GM23338 (cell line): ENCODE measurements around the gene ATOH8. TPM values are rescaled to one million over a fixed set of nuclear protein-coding genes. Genes with fewer than 3 reads are reported as not detected.

Experiments used
- ATAC-seq: fragments of 200-7000 bp; cut with Tn5 transposase; 3 replicates; pipeline ENCODE4 v1.9.1; 2020
- DNase-seq: peaks from one replicate; pipeline ENCODE4 v3.0.0-alpha.2; 2015; ENCODE audit warnings: low spot score
- H2AFZ ChIP-seq: fragments of 200-600 bp; sonication (generic); 2 replicates; pipeline ENCODE4 v1.8.0; 2016; ENCODE audit warnings: antibody characterized with exemption, mild to moderate bottlenecking, moderate library complexity
- H3F3A ChIP-seq: fragments of 200-600 bp; sonication (generic); replicated peaks from 2 replicates; pipeline ENCODE4 v1.8.0; 2017; ENCODE audit warnings: antibody characterized with exemption, mixed run types, low read depth
- H3K27ac ChIP-seq: fragments of 200-600 bp; sonication (generic); 2 replicates; pipeline ENCODE4 v1.6.1; 2016; ENCODE audit warnings: low read depth
- H3K27me3 ChIP-seq: fragments of 200-600 bp; sonication (generic); 2 replicates; pipeline ENCODE4 v1.8.0; 2016; ENCODE audit warnings: mild to moderate bottlenecking, mixed run types, moderate library complexity; ENCODE audit not compliant: insufficient read depth
- H3K36me3 ChIP-seq: fragments of 200-600 bp; sonication (generic); 2 replicates; pipeline ENCODE4 v1.8.0; 2016; ENCODE audit warnings: mild to moderate bottlenecking; ENCODE audit not compliant: insufficient read depth
- H3K4me1 ChIP-seq: fragments of 200-600 bp; sonication (generic); 2 replicates; pipeline ENCODE4 v1.8.0; 2016; ENCODE audit warnings: mild to moderate bottlenecking, moderate library complexity; ENCODE audit not compliant: insufficient read depth
- H3K4me2 ChIP-seq: fragments of 200-600 bp; sonication (generic); 2 replicates; pipeline ENCODE4 v1.7.1; 2017; ENCODE audit warnings: mixed run types
- H3K4me3 ChIP-seq: fragments of 200-600 bp; sonication (generic); 2 replicates; pipeline ENCODE4 v1.6.1; 2016; ENCODE audit warnings: mixed run types
- H3K79me2 ChIP-seq: fragments of 200-600 bp; sonication (generic); replicated peaks from 2 replicates; pipeline ENCODE4 v1.8.0; 2017; ENCODE audit warnings: mild to moderate bottlenecking; ENCODE audit not compliant: insufficient read depth
- H3K9me2 ChIP-seq: fragments of 200-600 bp; sonication (generic); 2 replicates; pipeline ENCODE4 v1.8.0; 2017; ENCODE audit not compliant: insufficient read depth
- H4K20me1 ChIP-seq: fragments of 200-600 bp; sonication (generic); replicated peaks from 2 replicates; pipeline ENCODE4 v1.8.0; 2017; ENCODE audit warnings: mild to moderate bottlenecking; ENCODE audit not compliant: insufficient read depth
- H3K27ac Mint-ChIP-seq: 2 replicates; pipeline ENCODE4 v1.8.0; 2020; ENCODE audit warnings: inconsistent platforms, mild to moderate bottlenecking, moderate library complexity, mixed read lengths
- H3K27me3 Mint-ChIP-seq: 3 replicates; pipeline ENCODE4 v1.8.0; 2022; ENCODE audit warnings: low read depth, mild to moderate bottlenecking, moderate library complexity, mixed read lengths, inconsistent platforms; ENCODE audit not compliant: insufficient read depth, poor library complexity
- H3K36me3 Mint-ChIP-seq: 3 replicates; pipeline ENCODE4 v1.8.0; 2021; ENCODE audit warnings: low read depth, mild to moderate bottlenecking, inconsistent platforms, moderate library complexity, mixed read lengths
- H3K4me1 Mint-ChIP-seq: 3 replicates; pipeline ENCODE4 v1.8.0; 2020; ENCODE audit warnings: mild to moderate bottlenecking, inconsistent platforms, mixed read lengths
- H3K4me3 Mint-ChIP-seq: 3 replicates; pipeline ENCODE4 v1.8.0; 2021; ENCODE audit warnings: moderate library complexity, mild to moderate bottlenecking, inconsistent platforms, mixed read lengths
- H3K9me3 Mint-ChIP-seq: 3 replicates; pipeline ENCODE4 v1.8.0; 2020; ENCODE audit warnings: moderate library complexity, mild to moderate bottlenecking, inconsistent platforms, mixed read lengths
- EZH2 ChIP-seq: fragments of 200-600 bp; sonication (generic); IDR thresholded peaks from one replicate; pipeline ENCODE4 v1.8.0; 2017; ENCODE audit warnings: antibody characterized with exemption, mild to moderate bottlenecking, low read depth; ENCODE audit not compliant: unreplicated experiment
- EZH2phosphoT487 ChIP-seq: fragments of 200-600 bp; sonication (generic); IDR thresholded peaks from one replicate; pipeline ENCODE4 v1.8.1; 2018; ENCODE audit warnings: antibody characterized with exemption; ENCODE audit not compliant: unreplicated experiment
- JUNB ChIP-seq: IDR thresholded peaks from one replicate; pipeline ENCODE4 v1.6.1; 2016; ENCODE audit warnings: antibody characterized with exemption; ENCODE audit not compliant: unreplicated experiment
- NANOG ChIP-seq: IDR thresholded peaks from 2 replicates; pipeline ENCODE4 v1.6.1; 2016; ENCODE audit warnings: antibody characterized with exemption, borderline replicate concordance
- POLR2AphosphoS5 ChIP-seq: IDR thresholded peaks from 2 replicates; pipeline ENCODE4 v1.6.1; 2016; ENCODE audit warnings: antibody characterized with exemption, low read depth
- STAT1 ChIP-seq: IDR thresholded peaks from one replicate; pipeline ENCODE4 v1.6.1; 2016; ENCODE audit warnings: antibody characterized with exemption; ENCODE audit not compliant: unreplicated experiment
- ZNF114 ChIP-seq: fragments of 250-450 bp; sonication (Bioruptor Pico); IDR thresholded peaks from 2 replicates; pipeline ENCODE4 v1.5.0; 2020; ENCODE audit warnings: mild to moderate bottlenecking, moderate library complexity
- ZNF331 ChIP-seq: fragments of 250-450 bp; sonication (Bioruptor Pico); IDR thresholded peaks from 2 replicates; pipeline ENCODE4 v1.5.0; 2020; ENCODE audit warnings: low read depth, mild to moderate bottlenecking, moderate library complexity
- polyA plus RNA-seq: library from polyadenylated mRNA; unstranded; fragments of >200 nt; fragmentation: Nextera tagmentation; extraction: Ambion mirVana; gene quantifications from 2 replicates; pipeline ENCODE4 v1.2.1, GENCODE V29; 2016
- total RNA-seq: library from RNA; depleted of rRNA; stranded (reverse); fragments of >200 nt; shearing (Covaris generic); gene quantifications from 2 replicates; pipeline ENCODE4 v1.2.3, GENCODE V29; 2014
- TF ChIP-seq, protein P1 (sequence below), 2 experiments: fragments of 200-600 bp in 1 of 2; sonication (generic) in 1 of 2; conservative IDR thresholded peaks; 2 replicates each; pipeline versions ENCODE4 v1.5.1 to v1.6.1; 2016 to 2017; ENCODE audit warnings: antibody characterized with exemption in 2 of 2, low read depth in 2 of 2, mild to moderate bottlenecking in 2 of 2, moderate library complexity in 1 of 2
- TF ChIP-seq, protein P2 (sequence below): IDR thresholded peaks from one replicate; pipeline ENCODE4 v1.6.1; 2018; ENCODE audit warnings: antibody characterized with exemption; ENCODE audit not compliant: unreplicated experiment

Gene ATOH8
- total and polyA plus RNA-seq, 2 experiments from 2014 or later, result 0.11 to 0.97 TPM

DNA sequence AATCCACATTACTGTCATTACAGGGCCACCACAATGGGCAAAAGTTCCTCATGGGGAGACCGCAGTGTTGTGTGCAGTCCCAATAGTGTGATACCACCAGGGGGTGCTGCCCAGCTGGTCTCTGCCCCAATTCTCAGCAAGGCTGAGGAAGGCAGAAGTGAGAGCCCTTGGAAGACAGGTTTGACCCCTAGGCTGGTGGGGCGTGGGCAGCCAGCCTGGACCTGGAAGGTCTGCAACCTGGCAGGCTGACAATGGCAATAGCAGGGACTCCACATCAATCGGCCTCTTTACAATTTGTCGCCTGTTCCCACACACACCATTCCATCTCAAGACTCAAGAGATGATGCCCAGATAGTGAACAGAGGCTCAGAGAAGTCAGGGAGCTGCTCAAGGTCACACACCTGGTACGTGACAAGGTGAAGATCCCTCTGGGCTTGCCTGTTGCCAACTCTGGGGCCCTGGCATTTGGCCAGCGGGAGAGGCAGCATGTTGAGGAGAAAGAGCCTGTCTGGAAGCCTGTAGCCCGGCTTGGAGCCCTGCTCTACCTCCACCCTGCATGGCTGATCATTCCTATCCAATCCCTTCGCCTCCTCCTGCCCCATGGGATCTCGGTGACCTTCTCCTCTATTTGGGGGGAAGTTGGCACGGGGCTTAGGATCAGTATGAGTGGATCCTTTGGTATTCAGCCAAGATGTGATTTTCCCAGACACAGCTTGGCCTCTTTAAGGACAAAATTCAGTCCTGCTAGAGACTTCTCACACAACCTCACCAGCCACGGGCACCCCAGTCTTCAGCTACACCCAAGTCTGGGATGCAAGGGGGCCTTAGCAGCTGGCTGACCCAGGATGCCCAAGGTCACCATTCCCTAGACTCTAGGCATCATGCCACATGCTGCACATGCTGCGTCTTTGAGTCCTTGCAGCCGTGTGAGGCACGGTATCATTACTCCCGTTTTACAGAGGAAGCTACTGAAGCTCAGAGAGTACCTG is 2.9 kb upstream of the ATOH8 start:
- H3K79me2 ChIP-seq, result no peaks in the 10 kb centered on the region
- no peak overlapping the region for H3K27ac ChIP-seq
- H3K4me3 Mint-ChIP-seq, result no peak overlapping the region
- peaks cover 20% of the 10 kb centered on the region for H3K4me1 Mint-ChIP-seq
- DNase-seq, result peak; percentile 82
- H3K4me3 ChIP-seq, result no peak overlapping the region
- TF ChIP-seq, protein P1, sequence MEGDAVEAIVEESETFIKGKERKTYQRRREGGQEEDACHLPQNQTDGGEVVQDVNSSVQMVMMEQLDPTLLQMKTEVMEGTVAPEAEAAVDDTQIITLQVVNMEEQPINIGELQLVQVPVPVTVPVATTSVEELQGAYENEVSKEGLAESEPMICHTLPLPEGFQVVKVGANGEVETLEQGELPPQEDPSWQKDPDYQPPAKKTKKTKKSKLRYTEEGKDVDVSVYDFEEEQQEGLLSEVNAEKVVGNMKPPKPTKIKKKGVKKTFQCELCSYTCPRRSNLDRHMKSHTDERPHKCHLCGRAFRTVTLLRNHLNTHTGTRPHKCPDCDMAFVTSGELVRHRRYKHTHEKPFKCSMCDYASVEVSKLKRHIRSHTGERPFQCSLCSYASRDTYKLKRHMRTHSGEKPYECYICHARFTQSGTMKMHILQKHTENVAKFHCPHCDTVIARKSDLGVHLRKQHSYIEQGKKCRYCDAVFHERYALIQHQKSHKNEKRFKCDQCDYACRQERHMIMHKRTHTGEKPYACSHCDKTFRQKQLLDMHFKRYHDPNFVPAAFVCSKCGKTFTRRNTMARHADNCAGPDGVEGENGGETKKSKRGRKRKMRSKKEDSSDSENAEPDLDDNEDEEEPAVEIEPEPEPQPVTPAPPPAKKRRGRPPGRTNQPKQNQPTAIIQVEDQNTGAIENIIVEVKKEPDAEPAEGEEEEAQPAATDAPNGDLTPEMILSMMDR (conservative IDR thresholded peaks at IDR 0.05; ENCODE audit: low read depth in 2 of 2), result peak; percentile 87 to 97
- TF ChIP-seq ZNF331 (CRISPR knock-in tag), result no peak
- no peaks in the 10 kb centered on the region for H3K9me2 ChIP-seq
- no peaks in the 10 kb centered on the region for H3K36me3 ChIP-seq
- no peak overlapping the region for H2AFZ ChIP-seq
- no peak overlapping the region for H3K27ac Mint-ChIP-seq
- ATAC-seq, result peak; percentile 40
- peaks cover 4% of the 10 kb centered on the region; the same call in 1 of the 2 replicates for H4K20me1 ChIP-seq
- 0 out of 2 replicates have a peak, but pooled peaks cover 9% of the 10 kb centered on the region for H3F3A ChIP-seq
- peaks cover 58% of the 10 kb centered on the region for H3K27me3 ChIP-seq
- peaks cover 6% of the 10 kb centered on the region; the same call in 1 of the 2 replicates for H3K4me1 ChIP-seq
- peaks cover 70% of the 10 kb centered on the region for H3K27me3 Mint-ChIP-seq
- no peaks in the 10 kb centered on the region for H3K9me3 Mint-ChIP-seq
- H3K4me2 ChIP-seq, result no peak overlapping the region
- H3K36me3 Mint-ChIP-seq, result no peaks in the 10 kb centered on the region

DNA sequence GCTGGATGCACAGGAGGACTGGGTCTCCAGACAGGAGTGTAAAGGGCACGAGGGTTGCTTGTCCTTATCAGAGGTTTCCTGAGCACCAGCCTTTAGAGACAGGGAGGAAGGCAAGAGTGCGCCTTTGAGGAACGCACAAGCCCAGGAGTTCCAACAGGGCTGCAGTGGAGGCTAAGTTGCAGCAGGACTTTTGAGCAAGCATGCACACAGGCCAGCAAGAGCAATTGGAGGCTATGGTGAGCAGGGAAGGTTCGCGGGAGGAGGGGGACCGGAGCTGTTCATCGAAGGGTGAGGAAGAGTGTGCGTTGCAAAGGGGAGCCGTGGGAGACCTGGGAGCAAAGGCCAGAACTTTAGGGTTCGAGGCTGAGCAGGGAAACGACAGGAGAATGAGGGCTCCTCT is 2.2 kb upstream of the ATOH8 start:
- Histone ChIP-seq H3K27me3 (peaks cover 65% of the 10 kb centered on the region), H3F3A (0 out of 2 replicates have a peak, but pooled peaks cover 9% of the 10 kb centered on the region), H3K79me2 (no peaks in the 10 kb centered on the region), H3K36me3 (no peaks in the 10 kb centered on the region), H3K9me2 (no peaks in the 10 kb centered on the region), H2AFZ (no peak overlapping the region), H3K4me1 (peaks cover 6% of the 10 kb centered on the region; the same call in 1 of the 2 replicates), H4K20me1 (peaks cover 4% of the 10 kb centered on the region; the same call in 1 of the 2 replicates), H3K4me3 (no peak overlapping the region), H3K4me2 (no peak overlapping the region), H3K27ac (no peak overlapping the region)
- DNase-seq (no peak), ATAC-seq (no peak)
- Mint-ChIP-seq H3K36me3 (no peaks in the 10 kb centered on the region), H3K27me3 (peaks cover 73% of the 10 kb centered on the region), H3K4me1 (peaks cover 20% of the 10 kb centered on the region), H3K9me3 (no peaks in the 10 kb centered on the region), H3K4me3 (no peak overlapping the region; the same call in 2 of the 3 replicates), H3K27ac (no peak overlapping the region)
- no peak for TF ChIP-seq EZH2phosphoT487
- TF ChIP-seq ZNF331 (CRISPR knock-in tag), result no peak
- TF ChIP-seq EZH2, result no peak
- no peak for TF ChIP-seq NANOG
- no peak for TF ChIP-seq POLR2AphosphoS5
- TF ChIP-seq ZNF114, result no peak
- TF ChIP-seq JUNB, result no peak
- no peak for TF ChIP-seq STAT1
- TF ChIP-seq, protein P2, sequence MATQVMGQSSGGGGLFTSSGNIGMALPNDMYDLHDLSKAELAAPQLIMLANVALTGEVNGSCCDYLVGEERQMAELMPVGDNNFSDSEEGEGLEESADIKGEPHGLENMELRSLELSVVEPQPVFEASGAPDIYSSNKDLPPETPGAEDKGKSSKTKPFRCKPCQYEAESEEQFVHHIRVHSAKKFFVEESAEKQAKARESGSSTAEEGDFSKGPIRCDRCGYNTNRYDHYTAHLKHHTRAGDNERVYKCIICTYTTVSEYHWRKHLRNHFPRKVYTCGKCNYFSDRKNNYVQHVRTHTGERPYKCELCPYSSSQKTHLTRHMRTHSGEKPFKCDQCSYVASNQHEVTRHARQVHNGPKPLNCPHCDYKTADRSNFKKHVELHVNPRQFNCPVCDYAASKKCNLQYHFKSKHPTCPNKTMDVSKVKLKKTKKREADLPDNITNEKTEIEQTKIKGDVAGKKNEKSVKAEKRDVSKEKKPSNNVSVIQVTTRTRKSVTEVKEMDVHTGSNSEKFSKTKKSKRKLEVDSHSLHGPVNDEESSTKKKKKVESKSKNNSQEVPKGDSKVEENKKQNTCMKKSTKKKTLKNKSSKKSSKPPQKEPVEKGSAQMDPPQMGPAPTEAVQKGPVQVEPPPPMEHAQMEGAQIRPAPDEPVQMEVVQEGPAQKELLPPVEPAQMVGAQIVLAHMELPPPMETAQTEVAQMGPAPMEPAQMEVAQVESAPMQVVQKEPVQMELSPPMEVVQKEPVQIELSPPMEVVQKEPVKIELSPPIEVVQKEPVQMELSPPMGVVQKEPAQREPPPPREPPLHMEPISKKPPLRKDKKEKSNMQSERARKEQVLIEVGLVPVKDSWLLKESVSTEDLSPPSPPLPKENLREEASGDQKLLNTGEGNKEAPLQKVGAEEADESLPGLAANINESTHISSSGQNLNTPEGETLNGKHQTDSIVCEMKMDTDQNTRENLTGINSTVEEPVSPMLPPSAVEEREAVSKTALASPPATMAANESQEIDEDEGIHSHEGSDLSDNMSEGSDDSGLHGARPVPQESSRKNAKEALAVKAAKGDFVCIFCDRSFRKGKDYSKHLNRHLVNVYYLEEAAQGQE, result no peak
- TF ChIP-seq, protein P1 (conservative IDR thresholded peaks at IDR 0.05; ENCODE audit: low read depth in 2 of 2), result no peak
